ENCODE data around the gene PHETA1.

DNA sequence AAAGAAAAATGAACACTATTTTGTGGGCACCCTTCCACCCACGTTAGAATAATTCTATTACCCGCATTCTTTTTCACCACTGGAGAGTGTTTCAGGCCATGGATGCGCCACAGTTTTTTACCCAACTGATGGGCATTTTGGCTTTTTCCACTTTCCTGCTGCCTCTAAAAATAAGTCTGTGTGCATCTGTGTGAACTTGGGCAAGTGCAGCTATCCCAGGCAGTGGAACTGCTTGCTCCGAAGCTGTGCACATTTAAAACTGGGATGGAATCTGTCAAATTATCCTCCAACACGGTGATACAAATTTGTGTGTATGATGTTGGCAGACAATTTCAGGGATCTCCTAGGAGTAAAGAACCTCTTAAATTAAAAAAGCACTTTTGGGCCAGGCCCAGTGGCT lies 31.5 kb downstream of the PHETA1 start:
- TF ChIP-seq ELF1 (CRISPR knock-in tag; IDR thresholded peaks at IDR 0.05): no peak
- no peak for TF ChIP-seq ZNF660 (CRISPR knock-in tag; IDR thresholded peaks at IDR 0.05; ENCODE audit: borderline replicate concordance, low read depth)
- TF ChIP-seq POLR2A (IDR thresholded peaks at IDR 0.05; ENCODE audit: insufficient read depth in 1 of 2, low read depth in 2 of 2, low read length in 2 of 2): no peak
- TF ChIP-seq, protein P1, sequence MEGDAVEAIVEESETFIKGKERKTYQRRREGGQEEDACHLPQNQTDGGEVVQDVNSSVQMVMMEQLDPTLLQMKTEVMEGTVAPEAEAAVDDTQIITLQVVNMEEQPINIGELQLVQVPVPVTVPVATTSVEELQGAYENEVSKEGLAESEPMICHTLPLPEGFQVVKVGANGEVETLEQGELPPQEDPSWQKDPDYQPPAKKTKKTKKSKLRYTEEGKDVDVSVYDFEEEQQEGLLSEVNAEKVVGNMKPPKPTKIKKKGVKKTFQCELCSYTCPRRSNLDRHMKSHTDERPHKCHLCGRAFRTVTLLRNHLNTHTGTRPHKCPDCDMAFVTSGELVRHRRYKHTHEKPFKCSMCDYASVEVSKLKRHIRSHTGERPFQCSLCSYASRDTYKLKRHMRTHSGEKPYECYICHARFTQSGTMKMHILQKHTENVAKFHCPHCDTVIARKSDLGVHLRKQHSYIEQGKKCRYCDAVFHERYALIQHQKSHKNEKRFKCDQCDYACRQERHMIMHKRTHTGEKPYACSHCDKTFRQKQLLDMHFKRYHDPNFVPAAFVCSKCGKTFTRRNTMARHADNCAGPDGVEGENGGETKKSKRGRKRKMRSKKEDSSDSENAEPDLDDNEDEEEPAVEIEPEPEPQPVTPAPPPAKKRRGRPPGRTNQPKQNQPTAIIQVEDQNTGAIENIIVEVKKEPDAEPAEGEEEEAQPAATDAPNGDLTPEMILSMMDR (CRISPR knock-in tag; IDR thresholded peaks at IDR 0.05): no peak
- no peak for TF ChIP-seq TCF7 (IDR thresholded peaks at IDR 0.05; ENCODE audit: low read depth)
